CD8-positive, alpha-beta memory T cell (primary cell): ENCODE results near the gene TRMT1. TPM values are rescaled to one million over a fixed set of nuclear protein-coding genes. Genes with fewer than 3 reads are reported as not detected.
"Not testable (repeated sequence)": the region's sequence is repeated elsewhere in the genome, so short reads cannot be mapped to it uniquely, and the experiment has no call there.

Experiments used
- CTCF ChIA-PET: fragments of 350-600 bp; sonication (Branson Sonifier 250); formaldehyde crosslinking; loops from one replicate; lab custom pipeline; 2021; ENCODE audit warnings: antibody characterized with exemption; lab: Charles Lee
- POLR2A ChIA-PET: fragments of 350-600 bp; sonication (Branson Sonifier 250); formaldehyde crosslinking; loops from one replicate; lab custom pipeline; 2021; ENCODE audit warnings: antibody characterized with exemption; lab: Charles Lee
- DNase-seq, 5 donors: peaks; one replicate each; pipeline versions ENCODE4 v3.0.0 to v3.0.0-alpha.2; 2020 to 2022; ENCODE audit warnings: mixed read lengths in 1 of 5
- H3K27ac ChIP-seq: one replicate; pipeline ENCODE4 v1.7.0; 2013; ENCODE audit warnings: low read depth, mild to moderate bottlenecking, low read length, moderate library complexity
- H3K27me3 ChIP-seq: 2 replicates; pipeline ENCODE4 v1.7.0; 2013; ENCODE audit warnings: low read length, mild to moderate bottlenecking; ENCODE audit not compliant: insufficient read depth, poor library complexity, severe bottlenecking
- H3K36me3 ChIP-seq: 2 replicates; pipeline ENCODE4 v1.7.0; 2013; ENCODE audit warnings: mild to moderate bottlenecking, low read length, moderate library complexity; ENCODE audit not compliant: insufficient read depth
- H3K4me1 ChIP-seq: 2 replicates; pipeline ENCODE4 v1.7.0; 2013; ENCODE audit warnings: mild to moderate bottlenecking, low read length, moderate library complexity; ENCODE audit not compliant: insufficient read depth
- H3K4me3 ChIP-seq: 2 replicates; pipeline ENCODE4 v1.7.0; 2013; ENCODE audit warnings: mild to moderate bottlenecking, low read length
- H3K9me3 ChIP-seq: 2 replicates; pipeline ENCODE4 v1.7.0; 2013; ENCODE audit warnings: mild to moderate bottlenecking, low read length
- H3K27ac Mint-ChIP-seq, 8 donors: one replicate each; pipeline ENCODE4 v1.8.0; 2020 to 2021; ENCODE audit warnings: mixed read lengths in 8 of 8, mild to moderate bottlenecking in 6 of 8, inconsistent platforms in 3 of 8, moderate library complexity in 3 of 8
- H3K27me3 Mint-ChIP-seq, 2 donors: one replicate each; pipeline ENCODE4 v1.8.0; 2020 to 2021; ENCODE audit warnings: mixed read lengths in 2 of 2, mild to moderate bottlenecking in 1 of 2, moderate library complexity in 1 of 2
- H3K36me3 Mint-ChIP-seq, 3 donors: one replicate each; pipeline ENCODE4 v1.8.0; 2020 to 2021; ENCODE audit warnings: mixed read lengths in 3 of 3, inconsistent platforms in 1 of 3, mild to moderate bottlenecking in 1 of 3
- H3K4me1 Mint-ChIP-seq, 3 donors: one replicate each; pipeline ENCODE4 v1.8.0; 2020 to 2021; ENCODE audit warnings: mixed read lengths in 3 of 3, inconsistent platforms in 1 of 3, mild to moderate bottlenecking in 1 of 3
- H3K4me3 Mint-ChIP-seq, 7 donors: one replicate each; pipeline ENCODE4 v1.8.0; 2020 to 2021; ENCODE audit warnings: mixed read lengths in 7 of 7, mild to moderate bottlenecking in 6 of 7, moderate library complexity in 4 of 7, inconsistent platforms in 2 of 7
- H3K9me3 Mint-ChIP-seq, 5 donors: one replicate each; pipeline ENCODE4 v1.8.0; 2020 to 2022; ENCODE audit warnings: mixed read lengths in 5 of 5, mild to moderate bottlenecking in 3 of 5, moderate library complexity in 2 of 5, inconsistent platforms in 1 of 5
- polyA plus RNA-seq: library from polyadenylated mRNA; unstranded; fragments of 300-500 nt; fragmentation: Illumina TruSeq; gene quantifications from one replicate; pipeline ENCODE4 v1.2.3, GENCODE V29; 2021
- total RNA-seq, 2 experiments: library from RNA; stranded (reverse); gene quantifications; one replicate each; pipeline ENCODE4 v1.2.3, GENCODE V29; 2021

Gene TRMT1
- total RNA-seq (100 to 1,000 TPM; 138 TPM), polyA plus RNA-seq (18.2 TPM)

- H3K4me3 ChIP-seq = peak within 1 kb of the TSS; percentile 81
- no peaks in the 10 kb centered on the region for H3K27me3 ChIP-seq
- Mint-ChIP-seq H3K27ac (peak within 1 kb of the TSS; percentile 78 to 97 (median 95)), H3K4me1 (peaks cover 42 to 52% (median 51%) of the 10 kb centered on the region in 3 donors), H3K27me3 (peaks cover 0 to 5% of the 10 kb centered on the region in 2 donors), H3K9me3 (no peaks in the 10 kb centered on the region), H3K4me3 (peak within 1 kb of the TSS; percentile 90 to 98 (median 92)), H3K36me3 (peaks cover 0 to 32% (median 0%) of the 10 kb centered on the region in 3 donors)
- no peaks in the 10 kb centered on the region for H3K36me3 ChIP-seq
- peaks cover 36% of the 10 kb centered on the region for H3K4me1 ChIP-seq
- peak; percentile 82 to 93 (median 86) for DNase-seq
- peak within 1 kb of the TSS; percentile 57 for H3K27ac ChIP-seq
- CTCF ChIA-PET = interaction anchor here (2.1 to 3.8 kb wide), 2 partner anchors 12 to 36 kb away, joined by 10 to 22 read pairs; no protein-coding TSS in a partner anchor
- no peaks in the 10 kb centered on the region for H3K9me3 ChIP-seq
- POLR2A ChIA-PET = interaction anchor here (0.6 to 2.2 kb wide), 6 partner anchors 11 to 51 kb away, joined by 3 to 22 read pairs (median 5); no protein-coding TSS in a partner anchor
These were observed at the start of gene TRMT1 for GRCh38 chr19:13116282-13117175. Gene TRMT1 (minus strand): TSS chr19:13116740. CDS start chr19:13116399, 341 bp downstream.

- H3K27me3 ChIP-seq, H3K27me3 Mint-ChIP-seq, H3K36me3 ChIP-seq, H3K4me3 ChIP-seq, DNase-seq, H3K36me3 Mint-ChIP-seq, H3K27ac ChIP-seq, H3K9me3 Mint-ChIP-seq, H3K9me3 ChIP-seq: not testable (repeated sequence)
- H3K4me1 ChIP-seq = peaks cover 95% of the 10 kb centered on the region
- Mint-ChIP-seq H3K4me3 (peak overlapping the region in 2 of 7 donors; percentile 13 to 24), H3K27ac (peak overlapping the region; percentile 10 to 99 (median 98)), H3K4me1 (peaks cover 63 to 92% (median 88%) of the 10 kb centered on the region in 3 donors)
- ChIA-PET CTCF (interaction anchor here (2.3 to 8.4 kb wide), 3 partner anchors 10 to 29 kb away, joined by 9 to 73 read pairs (median 44); no protein-coding TSS in a partner anchor), POLR2A (interaction anchor here (0.7 to 9.0 kb wide), 4 partner anchors 10 to 80 kb away, joined by 3 to 129 read pairs (median 26); partner anchors contain the start of genes IER2 and STX10)
These were observed 49.6 kb upstream of the TRMT1 start for GRCh38 chr19:13166151-13166550.

- Mint-ChIP-seq H3K4me3 (peak overlapping the region in 4 of 7 donors; percentile 24 to 90 (median 70)), H3K4me1 (peaks cover 63 to 92% (median 88%) of the 10 kb centered on the region in 3 donors), H3K36me3 (peaks cover 0 to 2% (median 0%) of the 10 kb centered on the region in 3 donors), H3K27ac (peak overlapping the region; percentile 86 to 99 (median 98)), H3K9me3 (no peaks in the 10 kb centered on the region), H3K27me3 (peaks cover 0 to 3% of the 10 kb centered on the region in 2 donors)
- no peaks in the 10 kb centered on the region for H3K36me3 ChIP-seq
- CTCF ChIA-PET = interaction anchor here (0.9 to 8.4 kb wide), 4 partner anchors 9 to 29 kb away, joined by 3 to 73 read pairs (median 12); no protein-coding TSS in a partner anchor
- POLR2A ChIA-PET = interaction anchor here (0.6 to 9.0 kb wide), 3 partner anchors 9 to 48 kb away, joined by 5 to 129 read pairs (median 39); no protein-coding TSS in a partner anchor
- peak overlapping the region; percentile 42 for H3K4me3 ChIP-seq
- no peaks in the 10 kb centered on the region for H3K27me3 ChIP-seq
- no peaks in the 10 kb centered on the region for H3K9me3 ChIP-seq
- peaks cover 95% of the 10 kb centered on the region for H3K4me1 ChIP-seq
- peak overlapping the region; percentile 92 for H3K27ac ChIP-seq
- DNase-seq = no peak
These were observed 48.8 kb upstream of the TRMT1 start for GRCh38 chr19:13165162-13165997.

GRCh38 chr19:13164343-13165161 is 48.0 kb upstream of the TRMT1 start:
- Mint-ChIP-seq H3K4me3 (peak overlapping the region; percentile 52 to 91 (median 87)), H3K27me3 (peaks cover 0 to 3% of the 10 kb centered on the region in 2 donors)

GRCh38 chr19:13163609-13164342 is 47.2 kb upstream of the TRMT1 start:
- H3K27ac ChIP-seq = peak overlapping the region; percentile 92
- H3K36me3 Mint-ChIP-seq = peaks cover 0 to 2% (median 2%) of the 10 kb centered on the region in 3 donors
- peaks cover 86% of the 10 kb centered on the region for H3K4me1 ChIP-seq
- no peaks in the 10 kb centered on the region for H3K27me3 ChIP-seq
- ChIA-PET POLR2A (interaction anchor here (0.8 to 9.0 kb wide), 10 partner anchors 7 to 64 kb away, joined by 3 to 129 read pairs (median 4); partner anchors contain the start of genes IER2, NACC1 and STX10), CTCF (interaction anchor here (0.8 to 8.4 kb wide), 7 partner anchors 8 to 99 kb away, joined by 3 to 73 read pairs (median 10); partner anchors contain the start of genes IER2 and STX10)
- peak overlapping the region; percentile 82 to 91 (median 87) for H3K4me3 Mint-ChIP-seq
- peak overlapping the region; percentile 94 to 99 (median 98) for H3K27ac Mint-ChIP-seq
- H3K9me3 Mint-ChIP-seq = no peaks in the 10 kb centered on the region
- peaks cover 0 to 6% of the 10 kb centered on the region in 2 donors for H3K27me3 Mint-ChIP-seq
- DNase-seq = peak in 2 of 5 donors; percentile 20 to 57
- peak overlapping the region; percentile 42 for H3K4me3 ChIP-seq
- peaks cover 50 to 87% (median 81%) of the 10 kb centered on the region in 3 donors for H3K4me1 Mint-ChIP-seq
- H3K9me3 ChIP-seq = no peaks in the 10 kb centered on the region
- H3K36me3 ChIP-seq = no peaks in the 10 kb centered on the region

More at GRCh38 chr19:13164343-13165161, 48.0 kb upstream of the TRMT1 start:
- H3K4me1 ChIP-seq = peaks cover 94% of the 10 kb centered on the region
- H3K27me3 ChIP-seq = no peaks in the 10 kb centered on the region
- peak overlapping the region; percentile 42 for H3K4me3 ChIP-seq
- CTCF ChIA-PET = interaction anchor here (0.8 to 8.4 kb wide), 8 partner anchors 9 to 98 kb away, joined by 3 to 73 read pairs (median 6); partner anchors contain the start of genes IER2 and STX10
- H3K27ac Mint-ChIP-seq = peak overlapping the region; percentile 86 to 99 (median 97)
- H3K4me1 Mint-ChIP-seq = peaks cover 58 to 90% (median 86%) of the 10 kb centered on the region in 3 donors
- peaks cover 0 to 2% (median 2%) of the 10 kb centered on the region in 3 donors for H3K36me3 Mint-ChIP-seq
- no peaks in the 10 kb centered on the region for H3K36me3 ChIP-seq
- POLR2A ChIA-PET = interaction anchor here (0.6 to 9.0 kb wide), 7 partner anchors 8 to 47 kb away, joined by 3 to 129 read pairs (median 5); partner anchors contain the start of genes IER2 and STX10
- H3K9me3 ChIP-seq = no peaks in the 10 kb centered on the region
- no peaks in the 10 kb centered on the region for H3K9me3 Mint-ChIP-seq
- DNase-seq = peak in 4 of 5 donors; percentile 26 to 64 (median 50)
- peak overlapping the region; percentile 92 for H3K27ac ChIP-seq
